Caco-2 (cell line): ENCODE results near the gene ALDH9A1. TPM values are rescaled to one million over a fixed set of nuclear protein-coding genes. Genes with fewer than 3 reads are reported as not detected.
A peak's percentile ranks its signal among the peaks of the same experiment; 100 is the strongest.

Experiments used
- BruUV-seq: library from RNA; stranded (reverse); fragments of 400-500 nt; replicated peaks from 2 replicates; lab custom pipeline; 2021; lab: Mats Ljungman, UMichigan
- CTCF ChIA-PET: fragments of 300-600 bp; sonication (Branson Sonifier 250); formaldehyde crosslinking; loops from one replicate; lab custom pipeline; 2022; ENCODE audit warnings: antibody characterized with exemption; lab: Charles Lee
- POLR2A ChIA-PET: fragments of 300-600 bp; sonication (Branson Sonifier 250); formaldehyde crosslinking; loops from one replicate; lab custom pipeline; 2022; ENCODE audit warnings: antibody characterized with exemption; lab: Charles Lee
- DNase-seq, 2 experiments: peaks; one replicate each; pipeline versions ENCODE4 v3.0.0 to v3.0.0-alpha.2; 2020 to 2022
- H3K27me3 ChIP-seq: replicated peaks from 2 replicates; pipeline ENCODE4 v1.6.0; 2011; ENCODE audit warnings: low read length; ENCODE audit not compliant: control insufficient read depth, insufficient read depth
- H3K36me3 ChIP-seq: 2 replicates; pipeline ENCODE4 v1.5.1; 2011; ENCODE audit warnings: low read length; ENCODE audit not compliant: control insufficient read depth, insufficient read depth
- H3K4me1 ChIP-seq: fragments of 250-450 bp; sonication (Bioruptor Pico); 2 replicates; pipeline ENCODE4 v1.5.1; 2020; ENCODE audit warnings: mild to moderate bottlenecking
- H3K4me3 ChIP-seq: 2 replicates; pipeline ENCODE4 v1.5.1; 2011; ENCODE audit warnings: low read depth, mild to moderate bottlenecking, control low read depth, low read length
- H3K9me3 ChIP-seq: fragments of 250-450 bp; sonication (Bioruptor Pico); 2 replicates; pipeline ENCODE4 v1.5.1; 2020; ENCODE audit warnings: mild to moderate bottlenecking, moderate library complexity
- H3K27ac Mint-ChIP-seq: one replicate; pipeline ENCODE4 v1.8.0; 2022; ENCODE audit warnings: mixed read lengths; ENCODE audit not compliant: unreplicated experiment
- H3K27me3 Mint-ChIP-seq: one replicate; pipeline ENCODE4 v1.8.0; 2022; ENCODE audit warnings: mixed read lengths; ENCODE audit not compliant: insufficient read depth, unreplicated experiment
- H3K36me3 Mint-ChIP-seq: one replicate; pipeline ENCODE4 v1.8.0; 2022; ENCODE audit warnings: mild to moderate bottlenecking, mixed read lengths; ENCODE audit not compliant: insufficient read depth, unreplicated experiment
- H3K4me1 Mint-ChIP-seq: one replicate; pipeline ENCODE4 v1.8.0; 2022; ENCODE audit warnings: low read depth, mixed read lengths; ENCODE audit not compliant: unreplicated experiment
- H3K4me3 Mint-ChIP-seq: one replicate; pipeline ENCODE4 v1.8.0; 2022; ENCODE audit warnings: mild to moderate bottlenecking, moderate library complexity, mixed read lengths; ENCODE audit not compliant: unreplicated experiment
- H3K9me3 Mint-ChIP-seq: one replicate; pipeline ENCODE4 v1.8.0; 2022; ENCODE audit warnings: mixed read lengths; ENCODE audit not compliant: unreplicated experiment
- CTCF ChIP-seq, 2 experiments: fragments of 200-600 bp in 1 of 2; IDR thresholded peaks; 1 replicate in 1 of 2; 2 replicates in 1 of 2; pipeline versions ENCODE4 v1.5.1 to v1.8.0; 2011 to 2022; ENCODE audit warnings: antibody characterized with exemption in 1 of 2, control low read depth in 1 of 2, inconsistent platforms in 1 of 2, low read depth in 1 of 2, low read length in 1 of 2, mild to moderate bottlenecking in 1 of 2, moderate library complexity in 1 of 2; ENCODE audit not compliant: insufficient read depth in 1 of 2, severe bottlenecking in 1 of 2, unreplicated experiment in 1 of 2
- intact Hi-C: fragments of 100-400 bp; cut with micrococcal nuclease; formaldehyde crosslinking; loops from one replicate; pipeline ENCODE4 v1.10.0; 2022; ENCODE audit not compliant: unreplicated experiment
- total RNA-seq: library from RNA; stranded (reverse); gene quantifications from 2 replicates; pipeline ENCODE4 v1.2.3, GENCODE V29; 2022

Gene ALDH9A1
- total RNA-seq, 1 experiment from 2014 or later: 33.9 TPM

GRCh38 chr1:165629848-165630628 lies 68.3 kb downstream of the ALDH9A1 start:
- H3K27ac Mint-ChIP-seq: no peak overlapping the region
- no peaks in the 10 kb centered on the region for H3K9me3 Mint-ChIP-seq
- intact Hi-C loops: loop anchor here (2.0 to 5.0 kb wide), 2 partner anchors 137 to 199 kb away; partner anchors contain the start of gene TMCO1
- Histone ChIP-seq H3K9me3 (no peaks in the 10 kb centered on the region), H3K36me3 (no peaks in the 10 kb centered on the region), H3K4me3 (peak overlapping the region; percentile 72), H3K4me1 (peaks cover 17% of the 10 kb centered on the region), H3K27me3 (no peaks in the 10 kb centered on the region)
- DNase-seq: peak; percentile 62 to 65
- POLR2A ChIA-PET: interaction anchor here (0.7 kb wide), 1 partner anchor 32 kb away, joined by 3 read pairs; no protein-coding TSS in a partner anchor
- H3K4me3 Mint-ChIP-seq: no peak overlapping the region
- H3K4me1 Mint-ChIP-seq: peaks cover 26% of the 10 kb centered on the region
- peaks cover 11% of the 10 kb centered on the region for H3K36me3 Mint-ChIP-seq
- H3K27me3 Mint-ChIP-seq: no peaks in the 10 kb centered on the region
- BruUV-seq: TSS peak; percentile 81
- CTCF ChIA-PET: interaction anchor here (1.2 kb wide), 2 partner anchors 32 to 68 kb away, joined by 3 to 4 read pairs; no protein-coding TSS in a partner anchor
- no peak for TF ChIP-seq CTCF (IDR thresholded peaks at IDR 0.05; ENCODE audit: insufficient read depth in 1 of 2, low read depth in 1 of 2, low read length in 1 of 2, severe bottlenecking in 1 of 2, unreplicated experiment in 1 of 2)

GRCh38 chr1:165629151-165629550 lies 69.2 kb downstream of the ALDH9A1 start:
- H3K9me3 ChIP-seq: no peaks in the 10 kb centered on the region
- intact Hi-C loops: no loop called here
- POLR2A ChIA-PET: no interaction called here
- H3K4me1 ChIP-seq: peaks cover 17% of the 10 kb centered on the region
- DNase-seq: no peak
- CTCF ChIA-PET: interaction anchor here (0.5 kb wide), 1 partner anchor 29 kb away, joined by 3 read pairs; no protein-coding TSS in a partner anchor
- peaks cover 5% of the 10 kb centered on the region for H3K36me3 Mint-ChIP-seq
- H3K27me3 Mint-ChIP-seq: no peaks in the 10 kb centered on the region
- H3K4me3 ChIP-seq: no peak overlapping the region
- H3K9me3 Mint-ChIP-seq: no peaks in the 10 kb centered on the region
- H3K27ac Mint-ChIP-seq: peak overlapping the region; percentile 75
- H3K4me3 Mint-ChIP-seq: no peak overlapping the region
- no peak for TF ChIP-seq CTCF (IDR thresholded peaks at IDR 0.05; ENCODE audit: insufficient read depth in 1 of 2, low read depth in 1 of 2, low read length in 1 of 2, severe bottlenecking in 1 of 2, unreplicated experiment in 1 of 2)
- no peaks in the 10 kb centered on the region for H3K36me3 ChIP-seq
- H3K27me3 ChIP-seq: no peaks in the 10 kb centered on the region
- no TSS peak for BruUV-seq
- peaks cover 20% of the 10 kb centered on the region for H3K4me1 Mint-ChIP-seq

- intact Hi-C loops: no loop called here
- no peaks in the 10 kb centered on the region for H3K27me3 Mint-ChIP-seq
- POLR2A ChIA-PET: no interaction called here
These were observed 70.1 kb downstream of the ALDH9A1 start for GRCh38 chr1:165628147-165628822.

More at GRCh38 chr1:165628147-165628822, 70.1 kb downstream of the ALDH9A1 start:
- no peaks in the 10 kb centered on the region for H3K27me3 ChIP-seq
- H3K9me3 Mint-ChIP-seq: no peaks in the 10 kb centered on the region
- CTCF ChIA-PET: no interaction called here
- H3K4me1 Mint-ChIP-seq: peaks cover 15% of the 10 kb centered on the region
- H3K36me3 ChIP-seq: no peaks in the 10 kb centered on the region
- no peak overlapping the region for H3K4me3 ChIP-seq
- H3K27ac Mint-ChIP-seq: peak overlapping the region; percentile 75
- BruUV-seq: no TSS peak
- no peaks in the 10 kb centered on the region for H3K9me3 ChIP-seq
- H3K36me3 Mint-ChIP-seq: no peaks in the 10 kb centered on the region
- H3K4me3 Mint-ChIP-seq: no peak overlapping the region
- no peak for TF ChIP-seq CTCF (IDR thresholded peaks at IDR 0.05; ENCODE audit: insufficient read depth in 1 of 2, low read depth in 1 of 2, low read length in 1 of 2, severe bottlenecking in 1 of 2, unreplicated experiment in 1 of 2)
- peak; percentile 24 to 59 for DNase-seq
- H3K4me1 ChIP-seq: peaks cover 17% of the 10 kb centered on the region
